ENCODE measurements around the gene ADCK2. TPM values are rescaled to one million over a fixed set of nuclear protein-coding genes. Genes with fewer than 3 reads are reported as not detected.
A peak's percentile ranks its signal among the peaks of the same experiment; 100 is the strongest.

Gene ADCK2
- polyA plus RNA-seq, 3 donors = 8.7 to 28.7 (median 18.3) TPM

DNA sequence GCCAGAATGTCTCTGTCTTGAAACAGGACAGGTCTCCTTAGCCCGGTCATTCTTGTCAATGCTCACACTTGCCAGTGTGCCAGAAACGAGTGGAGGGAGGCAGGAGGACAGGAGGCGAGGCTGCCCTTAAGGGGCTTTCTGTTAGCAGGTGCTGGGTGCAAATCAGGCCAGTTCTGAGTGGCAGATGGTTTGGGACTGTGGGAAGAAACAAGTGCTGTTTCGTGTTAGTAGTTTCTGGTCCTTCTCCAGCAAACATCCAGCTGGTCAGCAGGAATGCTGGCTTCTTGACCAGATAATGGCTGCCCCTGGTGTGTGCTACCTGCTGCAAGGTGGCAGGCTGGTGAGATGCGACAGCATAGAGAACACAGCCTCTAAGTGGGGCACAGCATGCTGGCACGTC, 15.6 kb downstream of the ADCK2 start:
- TF ChIP-seq, protein P1, sequence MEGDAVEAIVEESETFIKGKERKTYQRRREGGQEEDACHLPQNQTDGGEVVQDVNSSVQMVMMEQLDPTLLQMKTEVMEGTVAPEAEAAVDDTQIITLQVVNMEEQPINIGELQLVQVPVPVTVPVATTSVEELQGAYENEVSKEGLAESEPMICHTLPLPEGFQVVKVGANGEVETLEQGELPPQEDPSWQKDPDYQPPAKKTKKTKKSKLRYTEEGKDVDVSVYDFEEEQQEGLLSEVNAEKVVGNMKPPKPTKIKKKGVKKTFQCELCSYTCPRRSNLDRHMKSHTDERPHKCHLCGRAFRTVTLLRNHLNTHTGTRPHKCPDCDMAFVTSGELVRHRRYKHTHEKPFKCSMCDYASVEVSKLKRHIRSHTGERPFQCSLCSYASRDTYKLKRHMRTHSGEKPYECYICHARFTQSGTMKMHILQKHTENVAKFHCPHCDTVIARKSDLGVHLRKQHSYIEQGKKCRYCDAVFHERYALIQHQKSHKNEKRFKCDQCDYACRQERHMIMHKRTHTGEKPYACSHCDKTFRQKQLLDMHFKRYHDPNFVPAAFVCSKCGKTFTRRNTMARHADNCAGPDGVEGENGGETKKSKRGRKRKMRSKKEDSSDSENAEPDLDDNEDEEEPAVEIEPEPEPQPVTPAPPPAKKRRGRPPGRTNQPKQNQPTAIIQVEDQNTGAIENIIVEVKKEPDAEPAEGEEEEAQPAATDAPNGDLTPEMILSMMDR (IDR thresholded peaks at IDR 0.05) = no peak
- no peaks in the 10 kb centered on the region for H3K4me1 Mint-ChIP-seq
- no peak overlapping the region for H3K27ac Mint-ChIP-seq
- no peak overlapping the region for H3K4me3 Mint-ChIP-seq
- no peak overlapping the region for H3K9ac ChIP-seq (ENCODE audit: insufficient read depth, low read length, poor library complexity, severe bottlenecking)
- intact Hi-C loops (cut with micrococcal nuclease) = no loop called here
- DNase-seq = no peak
- H2AFZ ChIP-seq (ENCODE audit: insufficient read depth, low read depth, low read length, poor library complexity, severe bottlenecking) = no peak overlapping the region
- H3K27ac ChIP-seq (ENCODE audit: low read depth in 1 of 2, low read length in 2 of 2) = no peak overlapping the region
- H3K4me2 ChIP-seq (replicated peaks; ENCODE audit: extremely low read depth, low read length, poor library complexity, severe bottlenecking) = no peak overlapping the region
- no peaks in the 10 kb centered on the region for H3K4me1 ChIP-seq (ENCODE audit: control insufficient read depth in 1 of 2, insufficient read depth in 2 of 2, low read length in 2 of 2)
- WGBS (ENCODE audit: insufficient coverage) = 95% methylated on average over 5 of the region's 6 CpGs
- no peaks in the 10 kb centered on the region for H3K27me3 Mint-ChIP-seq (ENCODE audit: low read depth in 3 of 3)
- H3K27me3 ChIP-seq (ENCODE audit: control insufficient read depth in 2 of 2, insufficient read depth in 2 of 2, low read length in 2 of 2) = no peaks in the 10 kb centered on the region
- peaks cover 65 to 86% of the 10 kb centered on the region in 2 donors for H3K36me3 Mint-ChIP-seq
- H3K9me3 ChIP-seq (replicated peaks in 1 of 2; ENCODE audit: control insufficient read depth in 1 of 2, insufficient read depth in 1 of 2, low read length in 2 of 2) = no peaks in the 10 kb centered on the region
- no peaks in the 10 kb centered on the region for H3K79me2 ChIP-seq (ENCODE audit: insufficient read depth, low read length)
- H4K20me1 ChIP-seq (ENCODE audit: insufficient read depth, low read length) = no peaks in the 10 kb centered on the region
- H3K4me3 ChIP-seq (replicated peaks in 1 of 3; ENCODE audit: low read depth in 2 of 3, low read length in 3 of 3) = no peak overlapping the region
- H3K9me3 Mint-ChIP-seq = peaks cover 0 to 2% (median 0%) of the 10 kb centered on the region in 7 donors
- H3K36me3 ChIP-seq (replicated peaks in 1 of 2; ENCODE audit: control insufficient read depth in 1 of 2, insufficient read depth in 2 of 2, low read length in 2 of 2) = peaks cover 43 to 82% of the 10 kb centered on the region in 2 donors

DNA sequence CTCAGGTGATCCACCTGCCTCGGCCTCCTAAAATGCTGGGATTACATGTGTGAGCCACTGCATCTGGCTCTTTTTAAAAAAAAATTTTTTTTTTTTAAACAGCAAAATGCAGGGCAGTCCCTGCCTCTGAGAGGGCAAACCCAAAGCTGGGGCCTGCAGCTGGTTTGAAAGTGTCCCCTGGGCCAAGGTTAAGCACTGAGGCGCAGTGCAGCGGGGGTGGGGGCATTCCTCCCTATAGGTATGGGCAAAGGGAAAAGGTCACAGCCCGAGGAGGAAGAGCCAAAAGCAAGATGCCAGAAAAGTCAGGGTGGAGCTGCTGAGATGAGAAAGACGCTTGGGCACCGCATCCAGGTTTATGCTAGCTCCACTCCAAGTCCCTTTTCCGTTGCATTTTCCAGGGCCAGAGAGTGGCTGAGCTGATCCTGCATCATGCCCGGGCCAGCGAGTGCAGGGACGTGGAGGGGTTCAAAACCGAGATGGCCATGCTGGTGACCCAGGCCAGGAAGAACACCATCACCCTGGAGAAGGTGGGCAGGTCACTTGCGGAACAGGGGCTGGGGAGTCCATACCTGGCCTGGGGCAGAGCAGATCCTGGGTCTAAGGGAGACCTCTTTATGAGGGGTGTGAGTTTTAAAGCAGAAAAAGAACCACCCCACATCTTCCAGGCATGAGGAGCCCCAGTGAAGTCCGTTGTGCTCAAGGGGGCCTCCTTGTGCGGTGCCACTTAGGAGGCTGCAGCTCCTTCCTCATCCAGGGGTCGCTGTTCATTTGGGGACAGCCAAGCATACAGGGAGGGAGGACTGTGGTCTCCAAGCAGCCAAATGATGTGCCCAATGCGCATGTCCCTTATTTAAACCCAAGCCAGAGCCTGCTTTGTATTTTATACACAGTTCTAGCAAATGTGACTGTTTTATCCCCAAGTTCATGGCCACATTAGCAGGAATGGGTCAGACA, 16.7 kb downstream of the ADCK2 start:
- Histone ChIP-seq H3K4me3 (replicated peaks in 1 of 3; ENCODE audit: low read depth in 2 of 3, low read length in 3 of 3) (no peak overlapping the region), H3K27ac (ENCODE audit: low read depth in 1 of 2, low read length in 2 of 2) (no peak overlapping the region), H2AFZ (ENCODE audit: insufficient read depth, low read depth, low read length, poor library complexity, severe bottlenecking) (no peak overlapping the region), H3K9ac (ENCODE audit: insufficient read depth, low read length, poor library complexity, severe bottlenecking) (no peak overlapping the region), H3K36me3 (replicated peaks in 1 of 2; ENCODE audit: control insufficient read depth in 1 of 2, insufficient read depth in 2 of 2, low read length in 2 of 2) (peaks cover 38 to 71% of the 10 kb centered on the region in 2 donors), H3K27me3 (ENCODE audit: control insufficient read depth in 2 of 2, insufficient read depth in 2 of 2, low read length in 2 of 2) (no peaks in the 10 kb centered on the region), H3K4me1 (ENCODE audit: control insufficient read depth in 1 of 2, insufficient read depth in 2 of 2, low read length in 2 of 2) (no peaks in the 10 kb centered on the region), H4K20me1 (ENCODE audit: insufficient read depth, low read length) (no peaks in the 10 kb centered on the region), H3K79me2 (ENCODE audit: insufficient read depth, low read length) (no peaks in the 10 kb centered on the region), H3K4me2 (replicated peaks; ENCODE audit: extremely low read depth, low read length, poor library complexity, severe bottlenecking) (no peak overlapping the region), H3K9me3 (replicated peaks in 1 of 2; ENCODE audit: control insufficient read depth in 1 of 2, insufficient read depth in 1 of 2, low read length in 2 of 2) (no peaks in the 10 kb centered on the region)
- Mint-ChIP-seq H3K4me3 (no peak overlapping the region), H3K27me3 (ENCODE audit: low read depth in 3 of 3) (no peaks in the 10 kb centered on the region), H3K36me3 (peaks cover 58 to 78% of the 10 kb centered on the region in 2 donors), H3K4me1 (no peaks in the 10 kb centered on the region), H3K27ac (peak overlapping the region in 1 of 7 donors; percentile 46), H3K9me3 (no peaks in the 10 kb centered on the region)
- WGBS (ENCODE audit: insufficient coverage) = 95% methylated on average over 12 of the region's 16 CpGs
- intact Hi-C loops (cut with micrococcal nuclease) = loop anchor here in 1 of 2 donors (10.0 kb wide), 1 partner anchor 235 kb away; the partner anchor contains the start of gene BRAF
- TF ChIP-seq, protein P1 (IDR thresholded peaks at IDR 0.05) = no peak
- no peak for DNase-seq
